ENCODE data around the gene HPS4. TPM values are rescaled to one million over a fixed set of nuclear protein-coding genes. Genes with fewer than 3 reads are reported as not detected.
A peak's percentile ranks its signal among the peaks of the same experiment; 100 is the strongest.

HPS4 gene
- total RNA-seq, 1 donor from 2014 or later = 11.7 TPM

DNA sequence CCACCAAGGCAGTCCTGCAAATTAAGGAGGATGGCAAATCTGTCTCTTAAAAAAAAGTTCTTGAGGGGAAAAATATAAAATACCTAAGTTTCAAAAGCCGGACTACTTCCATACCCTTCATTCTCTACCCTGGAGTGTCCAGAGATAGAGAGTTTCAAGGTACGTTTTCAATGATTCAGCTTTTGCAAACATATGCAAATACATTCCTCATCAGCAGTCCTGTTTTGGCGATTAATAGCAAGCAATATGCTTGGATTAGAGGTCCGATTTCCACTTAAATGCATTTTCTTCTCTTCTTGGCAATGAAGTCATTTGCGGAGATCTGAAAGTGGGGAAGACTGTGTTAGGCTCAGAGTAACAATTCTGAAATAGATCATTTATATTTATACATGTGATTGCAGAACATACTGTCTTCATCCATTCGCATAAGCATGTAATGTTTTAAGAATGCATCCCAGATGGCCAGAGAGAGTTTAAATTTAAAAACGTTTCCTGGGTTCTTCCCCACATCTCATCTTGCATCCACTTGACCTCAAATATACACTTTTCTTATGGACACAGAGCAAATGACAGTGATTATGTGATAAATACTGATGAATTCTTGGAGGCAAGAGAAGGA, 42.5 kb upstream of the HPS4 start:
- Histone ChIP-seq H3K36me3 (peaks cover 43% of the 10 kb centered on the region), H3K4me3 (no peak overlapping the region)
- intact Hi-C loops (cut with micrococcal nuclease) = no loop called here

DNA sequence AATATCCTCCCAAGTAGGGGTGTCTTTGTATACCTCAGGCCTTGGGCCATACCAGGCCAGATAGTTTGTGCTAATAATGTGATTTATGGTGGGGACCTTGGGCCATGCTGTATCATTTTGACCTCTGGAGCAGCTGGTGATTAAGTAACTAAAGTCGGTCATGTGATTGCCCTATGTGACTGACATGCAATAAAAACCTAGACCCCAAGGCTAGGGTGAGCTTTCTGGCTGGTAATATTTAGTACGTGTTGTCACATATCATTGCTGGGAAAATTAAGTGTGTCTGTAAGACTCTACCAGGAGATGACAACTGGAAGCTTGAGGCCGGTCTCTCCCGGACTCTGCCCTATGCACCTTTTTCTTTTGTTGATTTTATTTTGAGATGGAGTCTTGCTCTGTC, 41.3 kb upstream of the HPS4 start:
- TF ChIP-seq, protein P1, sequence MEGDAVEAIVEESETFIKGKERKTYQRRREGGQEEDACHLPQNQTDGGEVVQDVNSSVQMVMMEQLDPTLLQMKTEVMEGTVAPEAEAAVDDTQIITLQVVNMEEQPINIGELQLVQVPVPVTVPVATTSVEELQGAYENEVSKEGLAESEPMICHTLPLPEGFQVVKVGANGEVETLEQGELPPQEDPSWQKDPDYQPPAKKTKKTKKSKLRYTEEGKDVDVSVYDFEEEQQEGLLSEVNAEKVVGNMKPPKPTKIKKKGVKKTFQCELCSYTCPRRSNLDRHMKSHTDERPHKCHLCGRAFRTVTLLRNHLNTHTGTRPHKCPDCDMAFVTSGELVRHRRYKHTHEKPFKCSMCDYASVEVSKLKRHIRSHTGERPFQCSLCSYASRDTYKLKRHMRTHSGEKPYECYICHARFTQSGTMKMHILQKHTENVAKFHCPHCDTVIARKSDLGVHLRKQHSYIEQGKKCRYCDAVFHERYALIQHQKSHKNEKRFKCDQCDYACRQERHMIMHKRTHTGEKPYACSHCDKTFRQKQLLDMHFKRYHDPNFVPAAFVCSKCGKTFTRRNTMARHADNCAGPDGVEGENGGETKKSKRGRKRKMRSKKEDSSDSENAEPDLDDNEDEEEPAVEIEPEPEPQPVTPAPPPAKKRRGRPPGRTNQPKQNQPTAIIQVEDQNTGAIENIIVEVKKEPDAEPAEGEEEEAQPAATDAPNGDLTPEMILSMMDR (IDR thresholded peaks at IDR 0.05; ENCODE audit: borderline replicate concordance) = no peak
- peaks cover 33% of the 10 kb centered on the region for H3K36me3 ChIP-seq
- intact Hi-C loops (cut with micrococcal nuclease) = no loop called here
- H3K4me1 ChIP-seq = peaks cover 45% of the 10 kb centered on the region
- H3K4me3 ChIP-seq = no peak overlapping the region
- no peaks in the 10 kb centered on the region for H3K27me3 ChIP-seq (ENCODE audit: low read depth)
- H3K9me3 ChIP-seq (replicated peaks) = no peaks in the 10 kb centered on the region
- H3K27ac ChIP-seq (replicated peaks) = peak overlapping the region; percentile 81
- no peak for DNase-seq

More for the DNA sequence above, 42.5 kb upstream of the HPS4 start:
- no peaks in the 10 kb centered on the region for H3K27me3 ChIP-seq (ENCODE audit: low read depth)
- TF ChIP-seq, protein P1 (IDR thresholded peaks at IDR 0.05; ENCODE audit: borderline replicate concordance) = no peak
- H3K27ac ChIP-seq (replicated peaks) = peak overlapping the region; percentile 81
- peaks cover 45% of the 10 kb centered on the region for H3K4me1 ChIP-seq
- no peaks in the 10 kb centered on the region for H3K9me3 ChIP-seq (replicated peaks)
- no peak for DNase-seq

DNA sequence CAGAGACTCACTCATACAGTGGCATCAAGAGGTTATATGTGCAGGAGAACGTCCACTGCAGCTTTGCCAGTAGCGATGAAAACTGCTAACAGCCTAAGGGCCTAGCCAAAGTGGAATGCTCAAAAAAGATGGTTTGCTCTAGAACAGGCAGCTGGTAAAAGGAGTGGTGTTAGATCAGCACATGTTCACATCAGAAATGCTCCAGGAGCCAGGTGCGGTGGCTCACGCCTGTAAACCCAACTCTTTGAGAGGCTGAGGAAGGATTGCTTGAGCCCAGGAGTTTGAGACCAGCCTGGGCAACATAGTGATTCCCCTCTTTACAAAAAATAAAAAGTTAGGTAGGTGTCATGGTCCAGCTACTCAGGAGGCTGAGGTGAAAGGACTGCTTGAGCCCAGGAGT, 39.0 kb upstream of the HPS4 start:
- H3K9me3 ChIP-seq (replicated peaks) = no peaks in the 10 kb centered on the region
- intact Hi-C loops (cut with micrococcal nuclease) = no loop called here
- no peaks in the 10 kb centered on the region for H3K27me3 ChIP-seq (ENCODE audit: low read depth)
- DNase-seq = no peak
- peaks cover 29% of the 10 kb centered on the region for H3K4me1 ChIP-seq
- no peak overlapping the region for H3K4me3 ChIP-seq
- H3K27ac ChIP-seq (replicated peaks) = no peak overlapping the region
- H3K36me3 ChIP-seq = peaks cover 18% of the 10 kb centered on the region
- TF ChIP-seq, protein P1 (IDR thresholded peaks at IDR 0.05; ENCODE audit: borderline replicate concordance) = no peak

DNA sequence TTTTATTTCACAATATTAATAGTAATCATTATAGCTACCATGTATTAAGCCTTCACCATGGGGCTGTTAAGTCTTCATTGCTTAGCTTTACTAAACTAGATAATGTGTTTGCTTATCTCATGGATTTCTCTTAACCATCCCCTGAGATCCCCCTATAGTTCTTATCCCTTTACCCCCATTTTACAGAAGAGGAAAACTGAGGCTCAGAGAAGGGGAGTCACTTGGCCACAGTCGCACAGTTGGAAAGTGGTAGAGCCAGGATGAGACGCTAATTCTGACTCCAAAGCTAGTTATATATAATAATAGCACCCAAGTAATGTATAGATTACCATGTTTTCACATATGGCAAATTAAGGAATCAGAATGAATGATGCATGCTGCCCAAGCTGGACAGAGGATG, 38.4 kb upstream of the HPS4 start:
- intact Hi-C loops (cut with micrococcal nuclease) = no loop called here

DNA sequence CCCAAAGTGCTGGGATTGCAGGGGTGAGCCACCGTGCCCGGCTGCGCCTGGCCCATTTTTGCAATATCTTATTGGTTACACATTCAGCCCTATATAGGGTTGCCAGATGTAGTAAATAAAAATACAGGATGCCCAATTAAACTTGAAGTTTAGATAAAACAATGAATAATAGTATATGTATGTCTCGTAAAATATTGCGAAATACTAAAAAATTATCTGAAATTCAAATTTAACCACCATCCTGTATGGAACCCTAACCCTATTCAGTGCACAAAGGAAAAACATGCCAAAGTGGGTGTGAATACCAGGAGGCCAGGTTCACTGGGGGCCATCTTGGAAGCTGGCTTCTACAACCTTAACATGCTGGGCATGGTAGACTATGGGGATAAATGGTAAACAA, 33.8 kb upstream of the HPS4 start:
- Histone ChIP-seq H3K27ac (replicated peaks) (no peak overlapping the region), H3K36me3 (no peaks in the 10 kb centered on the region), H3K27me3 (ENCODE audit: low read depth) (no peaks in the 10 kb centered on the region), H3K4me3 (no peak overlapping the region), H3K9me3 (replicated peaks) (no peaks in the 10 kb centered on the region), H3K4me1 (peaks cover 14% of the 10 kb centered on the region)
- no peak for DNase-seq
- TF ChIP-seq, protein P1 (IDR thresholded peaks at IDR 0.05; ENCODE audit: borderline replicate concordance) = no peak
- intact Hi-C loops (cut with micrococcal nuclease) = no loop called here

More for the DNA sequence above, 38.4 kb upstream of the HPS4 start:
- no peak overlapping the region for H3K27ac ChIP-seq (replicated peaks)
- no peak for DNase-seq
- TF ChIP-seq, protein P1 (IDR thresholded peaks at IDR 0.05; ENCODE audit: borderline replicate concordance) = no peak
- H3K4me3 ChIP-seq = no peak overlapping the region
- H3K27me3 ChIP-seq (ENCODE audit: low read depth) = no peaks in the 10 kb centered on the region
- peaks cover 17% of the 10 kb centered on the region for H3K36me3 ChIP-seq
- H3K9me3 ChIP-seq (replicated peaks) = no peaks in the 10 kb centered on the region
- peaks cover 25% of the 10 kb centered on the region for H3K4me1 ChIP-seq

Measured in left ventricle myocardium inferior (tissue), 1 donor.